HAP-1 (cell line): ENCODE measurements around the gene MAMDC4.

Experiments
- DNase-seq, 2 experiments: peaks; one replicate each; pipeline ENCODE4 v3.0.0-alpha.2; 2016 to 2020; ENCODE audit warnings: low spot score in 2 of 2
- H3K27me3 ChIP-seq: fragments of 250-450 bp; sonication (Bioruptor Pico); 2 replicates; pipeline ENCODE4 v1.5.1; 2020; ENCODE audit warnings: low read depth, mild to moderate bottlenecking, moderate library complexity
- H3K36me3 ChIP-seq: fragments of 250-450 bp; sonication (Bioruptor Pico); replicated peaks from 2 replicates; pipeline ENCODE4 v1.5.1; 2020; ENCODE audit warnings: mild to moderate bottlenecking
- H3K4me1 ChIP-seq: fragments of 250-450 bp; sonication (Bioruptor Pico); 2 replicates; pipeline ENCODE4 v1.5.1; 2020; ENCODE audit warnings: mild to moderate bottlenecking
- H3K4me3 ChIP-seq: fragments of 250-450 bp; sonication (Bioruptor Pico); 2 replicates; pipeline ENCODE4 v1.5.1; 2020; ENCODE audit warnings: mild to moderate bottlenecking, moderate library complexity
- H3K9me3 ChIP-seq: fragments of 250-450 bp; sonication (Bioruptor Pico); 2 replicates; pipeline ENCODE4 v1.5.1; 2020; ENCODE audit warnings: mild to moderate bottlenecking, moderate library complexity
- in situ Hi-C: fragments of 300-500 bp; cut with MboI; formaldehyde crosslinking; loops from 3 replicates; pipeline ENCODE4 v1.14.3; 2020; ENCODE audit warnings: low sequenced_read_pairs, inconsistent platforms, mixed read lengths

The MAMDC4 gene

GRCh38 chr9:136903041-136903554 lies 51.0 kb downstream of the MAMDC4 start:
- Histone ChIP-seq H3K9me3 (no peaks in the 10 kb centered on the region), H3K4me1 (no peaks in the 10 kb centered on the region), H3K4me3 (no peak overlapping the region), H3K36me3 (peaks cover 79% of the 10 kb centered on the region), H3K27me3 (no peaks in the 10 kb centered on the region)
- in situ Hi-C loops = no loop called here
- DNase-seq = no peak

GRCh38 chr9:136906266-136906665 lies 54.1 kb downstream of the MAMDC4 start:
- in situ Hi-C loops = no loop called here
- H3K36me3 ChIP-seq = peaks cover 52% of the 10 kb centered on the region
- no peak for DNase-seq

DNA sequence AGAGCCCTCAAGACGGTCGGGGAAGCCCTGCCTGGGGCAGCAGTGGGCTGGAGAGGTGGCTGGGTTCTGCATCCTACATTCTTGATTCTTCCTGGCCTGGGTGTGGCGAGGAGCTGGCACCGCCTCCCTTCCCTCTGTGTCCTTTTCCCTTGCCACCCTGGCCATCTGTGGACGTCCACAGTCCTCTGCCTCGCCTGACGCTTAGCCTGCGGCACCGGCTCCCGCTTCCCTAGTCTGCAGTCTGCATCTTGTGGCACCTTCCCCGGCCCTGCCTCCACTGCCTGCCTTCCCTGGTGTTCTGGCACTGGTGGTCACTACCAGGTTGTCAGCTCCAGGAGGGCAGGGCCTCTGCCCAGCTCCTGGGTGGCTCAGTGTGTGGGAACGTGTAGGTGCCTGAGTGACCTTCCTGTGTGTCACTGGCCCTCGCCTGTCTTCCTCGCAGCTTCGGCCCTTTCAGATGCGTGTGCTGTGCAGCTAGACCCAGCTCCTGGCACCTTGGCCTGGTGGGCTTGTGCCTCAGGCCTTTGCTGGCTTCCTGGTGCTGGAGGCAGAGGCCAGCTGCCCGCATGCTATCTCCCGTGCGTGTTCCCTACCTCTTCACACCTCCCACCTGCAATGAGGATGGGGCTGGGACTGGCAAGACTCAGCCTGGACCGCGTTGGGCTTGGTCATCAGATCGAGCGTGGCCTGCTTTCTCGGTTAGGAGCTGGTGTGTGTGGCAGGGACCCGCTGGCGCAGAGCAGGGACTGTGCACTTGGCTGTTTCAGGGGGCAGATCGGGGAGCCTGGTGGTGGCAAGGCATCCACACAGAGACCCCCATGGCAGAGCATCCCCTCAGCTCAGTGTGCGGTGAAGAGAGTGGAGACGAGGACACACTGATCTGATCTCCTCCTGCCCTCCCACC lies 55.1 kb downstream of the MAMDC4 start:
- Histone ChIP-seq H3K27me3 (no peaks in the 10 kb centered on the region), H3K4me1 (no peaks in the 10 kb centered on the region), H3K4me3 (no peak overlapping the region), H3K9me3 (no peaks in the 10 kb centered on the region), H3K36me3 (peaks cover 48% of the 10 kb centered on the region)
- no peak for DNase-seq
- in situ Hi-C loops = no loop called here

More at GRCh38 chr9:136906266-136906665, 54.1 kb downstream of the MAMDC4 start:
- H3K4me3 ChIP-seq = no peak overlapping the region
- H3K9me3 ChIP-seq = no peaks in the 10 kb centered on the region
- H3K27me3 ChIP-seq = no peaks in the 10 kb centered on the region
- no peaks in the 10 kb centered on the region for H3K4me1 ChIP-seq
